Measurements from ENCODE around the gene KIZ.

DNA sequence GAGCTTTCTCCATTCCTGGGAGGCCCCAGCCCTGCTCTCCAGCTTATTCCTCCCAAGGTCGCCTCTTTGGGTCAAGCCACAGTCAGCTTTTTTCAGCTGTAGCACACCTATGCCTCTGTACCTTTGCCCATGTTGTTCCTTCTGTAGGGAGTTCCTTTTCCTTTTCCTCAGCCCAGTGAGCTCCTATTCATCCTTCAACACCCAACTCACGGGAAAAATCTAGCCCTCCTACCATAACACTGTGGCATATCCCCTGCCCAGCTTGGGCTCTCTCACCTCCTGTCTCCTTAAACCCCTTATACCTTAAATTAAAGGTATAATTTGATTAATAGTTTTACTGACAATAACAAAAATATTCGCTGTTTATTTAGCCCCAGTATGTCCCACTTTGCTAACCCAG lies 118.9 kb downstream of the KIZ start:
- TF ChIP-seq CTCF (IDR thresholded peaks at IDR 0.05) (no peak), POLR2A (IDR thresholded peaks at IDR 0.05) (no peak)
